ENCODE data around the gene PKD1. TPM values are rescaled to one million over a fixed set of nuclear protein-coding genes. Genes with fewer than 3 reads are reported as not detected.

Gene PKD1
- total RNA-seq, 1 donor from 2014 or later: 97.8 TPM

- Mint-ChIP-seq H3K4me1 (ENCODE audit: low read depth) (no peaks in the 10 kb centered on the region), H3K27me3 (no peaks in the 10 kb centered on the region), H3K4me3 (ENCODE audit: low read depth) (no peak overlapping the region), H3K36me3 (ENCODE audit: insufficient read depth) (peaks cover 11% of the 10 kb centered on the region), H3K27ac (no peak overlapping the region), H3K9me3 (ENCODE audit: low read depth) (no peaks in the 10 kb centered on the region)
- TF ChIP-seq CTCF (IDR thresholded peaks at IDR 0.05; ENCODE audit: unreplicated experiment): no peak
- no peak for DNase-seq (ENCODE audit: low spot score, unreplicated experiment)
These were observed 38.2 kb upstream of the PKD1 start for GRCh38 chr16:2173916-2174315.

- Mint-ChIP-seq H3K36me3 (ENCODE audit: insufficient read depth) (peaks cover 11% of the 10 kb centered on the region), H3K4me3 (ENCODE audit: low read depth) (no peak overlapping the region), H3K27ac (no peak overlapping the region), H3K4me1 (ENCODE audit: low read depth) (no peaks in the 10 kb centered on the region), H3K27me3 (no peaks in the 10 kb centered on the region), H3K9me3 (ENCODE audit: low read depth) (no peaks in the 10 kb centered on the region)
- no peak for TF ChIP-seq CTCF (IDR thresholded peaks at IDR 0.05; ENCODE audit: unreplicated experiment)
- no peak for DNase-seq (ENCODE audit: low spot score, unreplicated experiment)
These were observed 37.7 kb upstream of the PKD1 start for GRCh38 chr16:2173366-2173765.

DNA sequence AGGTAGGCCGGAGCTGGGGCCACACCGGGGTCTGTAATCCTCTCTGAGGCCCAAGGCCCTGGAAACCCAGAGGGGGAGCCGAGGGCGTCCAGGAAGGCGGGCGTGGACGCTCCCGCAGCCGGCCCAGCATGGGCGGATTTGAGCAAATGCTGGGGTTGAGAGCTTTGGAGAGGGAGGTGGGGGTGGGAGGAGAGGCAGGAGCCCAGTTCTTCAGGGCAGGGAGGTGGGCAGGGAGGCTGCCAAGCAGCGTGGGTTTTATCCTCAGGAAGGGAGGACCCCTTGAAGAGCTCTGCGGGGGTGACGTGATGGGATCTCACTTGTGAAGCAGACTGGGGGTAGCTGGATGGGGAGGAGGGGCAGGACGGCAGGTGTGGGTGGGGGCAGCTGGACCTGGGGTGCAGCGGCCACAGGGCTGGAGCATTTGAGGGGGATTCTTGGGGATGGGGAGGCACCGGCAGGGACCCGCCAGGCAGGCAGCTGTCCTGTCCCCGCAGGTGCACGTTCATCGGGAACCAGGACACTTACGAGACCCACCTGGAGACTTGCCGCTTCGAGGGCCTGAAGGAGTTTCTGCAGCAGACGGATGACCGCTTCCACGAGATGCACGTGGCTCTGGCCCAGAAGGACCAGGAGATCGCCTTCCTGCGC, 37.1 kb upstream of the PKD1 start:
- Mint-ChIP-seq H3K4me1 (ENCODE audit: low read depth) (no peaks in the 10 kb centered on the region), H3K27ac (no peak overlapping the region), H3K36me3 (ENCODE audit: insufficient read depth) (peaks cover 11% of the 10 kb centered on the region), H3K27me3 (no peaks in the 10 kb centered on the region), H3K9me3 (ENCODE audit: low read depth) (no peaks in the 10 kb centered on the region), H3K4me3 (ENCODE audit: low read depth) (no peak overlapping the region)
- DNase-seq (ENCODE audit: low spot score, unreplicated experiment): no peak
- TF ChIP-seq CTCF (IDR thresholded peaks at IDR 0.05; ENCODE audit: unreplicated experiment): no peak

- H3K4me3 Mint-ChIP-seq (ENCODE audit: low read depth): no peak overlapping the region
- no peaks in the 10 kb centered on the region for H3K4me1 Mint-ChIP-seq (ENCODE audit: low read depth)
- peaks cover 8% of the 10 kb centered on the region for H3K36me3 Mint-ChIP-seq (ENCODE audit: insufficient read depth)
- DNase-seq (ENCODE audit: low spot score, unreplicated experiment): no peak
- no peaks in the 10 kb centered on the region for H3K9me3 Mint-ChIP-seq (ENCODE audit: low read depth)
- no peak for TF ChIP-seq CTCF (IDR thresholded peaks at IDR 0.05; ENCODE audit: unreplicated experiment)
- no peaks in the 10 kb centered on the region for H3K27me3 Mint-ChIP-seq
- no peak overlapping the region for H3K27ac Mint-ChIP-seq
These were observed 36.0 kb upstream of the PKD1 start for GRCh38 chr16:2171601-2172178.

GRCh38 chr16:2170587-2171435, 35.1 kb upstream of the PKD1 start:
- Mint-ChIP-seq H3K27me3 (no peaks in the 10 kb centered on the region), H3K36me3 (ENCODE audit: insufficient read depth) (peaks cover 8% of the 10 kb centered on the region), H3K9me3 (ENCODE audit: low read depth) (no peaks in the 10 kb centered on the region), H3K4me3 (ENCODE audit: low read depth) (no peak overlapping the region), H3K4me1 (ENCODE audit: low read depth) (no peaks in the 10 kb centered on the region), H3K27ac (no peak overlapping the region)
- DNase-seq (ENCODE audit: low spot score, unreplicated experiment): no peak
- TF ChIP-seq CTCF (IDR thresholded peaks at IDR 0.05; ENCODE audit: unreplicated experiment): no peak
